ENCODE measurements around the gene PIGP.
"Not testable (repeated sequence)": the region's sequence is repeated elsewhere in the genome, so short reads cannot be mapped to it uniquely, and the experiment has no call there.

Gene PIGP

GRCh38 chr21:37044643-37045042, 28.2 kb downstream of the PIGP start:
- no peak for DNase-seq (ENCODE audit: low read depth)

GRCh38 chr21:37043818-37044217, 29.1 kb downstream of the PIGP start:
- no peak for DNase-seq (ENCODE audit: low read depth)

- no peak for DNase-seq (ENCODE audit: low read depth)
Measured at GRCh38 chr21:37041706-37042271, 31.1 kb downstream of the PIGP start.

GRCh38 chr21:37040212-37040611, 32.7 kb downstream of the PIGP start:
- no peak for DNase-seq (ENCODE audit: low read depth)

GRCh38 chr21:37039411-37040075, 33.3 kb downstream of the PIGP start:
- DNase-seq (ENCODE audit: low read depth), result no peak

- no peak for DNase-seq (ENCODE audit: low read depth)
Measured at GRCh38 chr21:37036177-37036576, 36.7 kb downstream of the PIGP start.

- not testable (repeated sequence) for DNase-seq (ENCODE audit: low read depth)
Measured at GRCh38 chr21:37034394-37034793, 38.5 kb downstream of the PIGP start.

GRCh38 chr21:37032877-37033471, 39.9 kb downstream of the PIGP start:
- no peak for DNase-seq (ENCODE audit: low read depth)

- DNase-seq (ENCODE audit: low read depth), result no peak
Measured at GRCh38 chr21:37032293-37032692, 40.6 kb downstream of the PIGP start.

GRCh38 chr21:37030864-37031263, 42.0 kb downstream of the PIGP start:
- no peak for DNase-seq (ENCODE audit: low read depth)

- DNase-seq (ENCODE audit: low read depth), result no peak
Measured at GRCh38 chr21:37028570-37028969, 44.3 kb downstream of the PIGP start.

- no peak for DNase-seq (ENCODE audit: low read depth)
Measured at GRCh38 chr21:37026499-37026898, 46.4 kb downstream of the PIGP start.

GRCh38 chr21:37017951-37018679, 54.8 kb downstream of the PIGP start:
- DNase-seq (ENCODE audit: low read depth), result no peak

Measured in HS-27A (cell line).